GM03348 (cell line): ENCODE measurements around the gene GRPEL1.
A peak's percentile ranks its signal among the peaks of the same experiment; 100 is the strongest.

Experiments
- DNase-seq: peaks from one replicate; pipeline ENCODE4 v3.0.0; 2012; ENCODE audit warnings: low spot score

The GRPEL1 gene

GRCh38 chr4:7023486-7023885 is 44.4 kb downstream of the GRPEL1 start:
- DNase-seq, result no peak

GRCh38 chr4:7021930-7022664 is 45.8 kb downstream of the GRPEL1 start:
- peak; percentile 90 for DNase-seq

- no peak for DNase-seq
Observed at GRCh38 chr4:7021355-7021754, 46.5 kb downstream of the GRPEL1 start.

- no peak for DNase-seq
Observed at GRCh38 chr4:7020856-7021255, 47.0 kb downstream of the GRPEL1 start.

- no peak for DNase-seq
Observed at GRCh38 chr4:7020290-7020689, 47.6 kb downstream of the GRPEL1 start.

- DNase-seq, result no peak
Observed at GRCh38 chr4:7019367-7019766, 48.5 kb downstream of the GRPEL1 start.

GRCh38 chr4:7018281-7018680 is 49.6 kb downstream of the GRPEL1 start:
- no peak for DNase-seq

- DNase-seq, result no peak
Observed at GRCh38 chr4:7017446-7018048, 50.3 kb downstream of the GRPEL1 start.

- DNase-seq, result no peak
Observed at GRCh38 chr4:7016512-7016911, 51.4 kb downstream of the GRPEL1 start.

GRCh38 chr4:7016086-7016485 is 51.8 kb downstream of the GRPEL1 start:
- no peak for DNase-seq

GRCh38 chr4:7015383-7016035 is 52.4 kb downstream of the GRPEL1 start:
- DNase-seq, result no peak

- DNase-seq, result no peak
Observed at GRCh38 chr4:7014815-7015214, 53.0 kb downstream of the GRPEL1 start.

- DNase-seq, result no peak
Observed at GRCh38 chr4:7013175-7013574, 54.7 kb downstream of the GRPEL1 start.

- DNase-seq, result no peak
Observed at GRCh38 chr4:7009564-7009963, 58.3 kb downstream of the GRPEL1 start.
